Heart right ventricle (tissue), 16 donors: ENCODE measurements around the gene KLHL10. TPM values are rescaled to one million over a fixed set of nuclear protein-coding genes. Genes with fewer than 3 reads are reported as not detected.

Experiments
- ATAC-seq, 8 donors: fragments of 200-7000 bp; cut with Tn5 transposase; one replicate each; pipeline ENCODE4 v1.9.1; 2020; ENCODE audit warnings: mild to moderate bottlenecking in 8 of 8, moderate library complexity in 8 of 8, moderate number of reproducible peaks in 1 of 8
- DNase-seq, 2 donors: peaks; one replicate each; pipeline ENCODE4 v3.0.0-alpha.2; 2020
- H3K27ac ChIP-seq, 10 donors: fragments of 200-600 bp; sonication (generic) in 2 of 10; one replicate each; pipeline versions ENCODE4 v1.5.0 to v1.8.0; 2020 to 2022; ENCODE audit warnings: mild to moderate bottlenecking in 3 of 10
- H3K27me3 ChIP-seq, 7 donors: fragments of 200-600 bp; one replicate each; pipeline ENCODE4 v1.8.0; 2021 to 2022; ENCODE audit warnings: mild to moderate bottlenecking in 2 of 7
- H3K36me3 ChIP-seq, 9 donors: fragments of 200-600 bp; sonication (generic) in 1 of 9; one replicate each; pipeline versions ENCODE4 v1.5.0 to v1.8.0; 2020 to 2022; ENCODE audit warnings: mild to moderate bottlenecking in 2 of 9
- H3K4me1 ChIP-seq, 9 donors: fragments of 200-600 bp; sonication (generic) in 1 of 9; one replicate each; pipeline versions ENCODE4 v1.5.0 to v1.8.0; 2020 to 2022; ENCODE audit warnings: mild to moderate bottlenecking in 4 of 9
- H3K4me3 ChIP-seq, 10 donors: fragments of 200-600 bp; sonication (generic) in 2 of 10; one replicate each; pipeline versions ENCODE4 v1.5.0 to v1.8.0; 2020 to 2022; ENCODE audit warnings: mild to moderate bottlenecking in 7 of 10, moderate library complexity in 2 of 10
- H3K9me3 ChIP-seq, 11 donors: fragments of 200-600 bp in 10 of 11; sonication (generic) in 2 of 11; one replicate each; pipeline versions ENCODE4 v1.5.0 to v1.8.0; 2013 to 2022; ENCODE audit warnings: mild to moderate bottlenecking in 2 of 11, control low read depth in 1 of 11, moderate library complexity in 1 of 11
- WGBS, 2 donors: extraction: QIAGEN DNeasy Blood & Tissue Kit; methylation state at CpG; one replicate each; pipeline ENCODE4 v1.1.7; 2013; ENCODE audit warnings: inconsistent platforms in 1 of 2; 5-methylcytosine and 5-hydroxymethylcytosine counted together
- intact Hi-C, 10 donors: fragments of 100-400 bp; cut with DNase I; formaldehyde crosslinking; loops; one replicate each; pipeline versions ENCODE4 v1.11.1 to v1.14.2; 2022
- polyA plus RNA-seq, 2 donors: library from polyadenylated mRNA; stranded (reverse); fragments of 200-250 nt; gene quantifications; one replicate each; pipeline ENCODE4 v1.2.3, GENCODE V29; 2013
- total RNA-seq, 10 donors: library from RNA; stranded (reverse); fragmentation: NEBNext Ultra II Directional in 3 of 10; extraction: Animal tissue kit (Norgen Biotek cat#: 25700) in 3 of 10; gene quantifications; one replicate each; pipeline versions ENCODE4 v1.2.1 to v1.2.4, GENCODE V29; 2021 to 2023
- TF ChIP-seq, protein P1 (sequence below), 9 donors: fragments of 200-600 bp; sonication (generic) in 2 of 9; IDR thresholded peaks; one replicate each; pipeline versions ENCODE4 v1.5.0 to v1.8.0; 2021 to 2022; ENCODE audit warnings: antibody characterized with exemption in 9 of 9, mild to moderate bottlenecking in 5 of 9, moderate library complexity in 1 of 9
- donor health status: Arrhythmogenic right ventricular cardiomyopathy.
- donor health status: ischemic (EF 13 %, LVEDD 7.1; RV severe dilation, severe dysfunction).
- donor health status: healthy with polysubstance abuse.
- donor health status: DM: no; HTN: yes; CAD: no.
- donor health status: DM: no; HTN: no; CAD: no.
- donor health status: ischemic (EF 25% LVEDD 6.9; RV normal size, moderate dysfunction).
- donor health status: ischemic (EF 25% LVEDD 5.7; RV mildly dilated, moderate dysfunction).
- donor health status: healthy.
- donor health status: DM: yes; HTN: yes; CAD: no.
- donor health status: Ischemic cardiomyopathy.
- donor health status: ischemic (EF 35%, LVEDD 5.7; RV mildly dilated, moderate dysfunction).
- donor health status: nonischemic (EF 11% LVEDD 7.7; RV severe dilation, severe dysfunction).
- donor health status: DM: yes; HTN: yes; CAD: no.
- donor health status: PGD.
- donor health status: ischemic (EF 29% LVEDD 5.4; RV normal size, mild dysfunction).
- donor health status: nonischemic (EF 23%, LVEDD 6.1; RV moderate dilation, normal function).

The KLHL10 gene
- total and polyA plus RNA-seq, 12 donors, result 0.01 to 0.25 (median 0.16) TPM; not detected in 7

GRCh38 chr17:41800601-41801373, 36.8 kb upstream of the KLHL10 start:
- 56 to 66% methylated on average over 18 of the region's 18 CpGs for WGBS, 2 donors
- no peak for DNase-seq
- H3K4me1 ChIP-seq, result peaks cover 2 to 17% (median 11%) of the 10 kb centered on the region in 9 donors
- H3K9me3 ChIP-seq, result no peaks in the 10 kb centered on the region
- TF ChIP-seq, protein P1, sequence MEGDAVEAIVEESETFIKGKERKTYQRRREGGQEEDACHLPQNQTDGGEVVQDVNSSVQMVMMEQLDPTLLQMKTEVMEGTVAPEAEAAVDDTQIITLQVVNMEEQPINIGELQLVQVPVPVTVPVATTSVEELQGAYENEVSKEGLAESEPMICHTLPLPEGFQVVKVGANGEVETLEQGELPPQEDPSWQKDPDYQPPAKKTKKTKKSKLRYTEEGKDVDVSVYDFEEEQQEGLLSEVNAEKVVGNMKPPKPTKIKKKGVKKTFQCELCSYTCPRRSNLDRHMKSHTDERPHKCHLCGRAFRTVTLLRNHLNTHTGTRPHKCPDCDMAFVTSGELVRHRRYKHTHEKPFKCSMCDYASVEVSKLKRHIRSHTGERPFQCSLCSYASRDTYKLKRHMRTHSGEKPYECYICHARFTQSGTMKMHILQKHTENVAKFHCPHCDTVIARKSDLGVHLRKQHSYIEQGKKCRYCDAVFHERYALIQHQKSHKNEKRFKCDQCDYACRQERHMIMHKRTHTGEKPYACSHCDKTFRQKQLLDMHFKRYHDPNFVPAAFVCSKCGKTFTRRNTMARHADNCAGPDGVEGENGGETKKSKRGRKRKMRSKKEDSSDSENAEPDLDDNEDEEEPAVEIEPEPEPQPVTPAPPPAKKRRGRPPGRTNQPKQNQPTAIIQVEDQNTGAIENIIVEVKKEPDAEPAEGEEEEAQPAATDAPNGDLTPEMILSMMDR (IDR thresholded peaks at IDR 0.05), result no peak
- intact Hi-C loops, result loop anchor here (1.0 to 2.0 kb wide), 3 partner anchors 27 to 62 kb away; no protein-coding TSS in a partner anchor
- H3K4me3 ChIP-seq, result peak overlapping the region in 2 of 10 donors; percentile 26 to 31
- H3K36me3 ChIP-seq, result peaks cover 0 to 6% (median 0%) of the 10 kb centered on the region in 9 donors
- ATAC-seq, result peak in 7 of 8 donors; percentile 26 to 54 (median 34)
- peak overlapping the region in 2 of 10 donors; percentile 41 to 54 for H3K27ac ChIP-seq
- no peaks in the 10 kb centered on the region for H3K27me3 ChIP-seq

DNA sequence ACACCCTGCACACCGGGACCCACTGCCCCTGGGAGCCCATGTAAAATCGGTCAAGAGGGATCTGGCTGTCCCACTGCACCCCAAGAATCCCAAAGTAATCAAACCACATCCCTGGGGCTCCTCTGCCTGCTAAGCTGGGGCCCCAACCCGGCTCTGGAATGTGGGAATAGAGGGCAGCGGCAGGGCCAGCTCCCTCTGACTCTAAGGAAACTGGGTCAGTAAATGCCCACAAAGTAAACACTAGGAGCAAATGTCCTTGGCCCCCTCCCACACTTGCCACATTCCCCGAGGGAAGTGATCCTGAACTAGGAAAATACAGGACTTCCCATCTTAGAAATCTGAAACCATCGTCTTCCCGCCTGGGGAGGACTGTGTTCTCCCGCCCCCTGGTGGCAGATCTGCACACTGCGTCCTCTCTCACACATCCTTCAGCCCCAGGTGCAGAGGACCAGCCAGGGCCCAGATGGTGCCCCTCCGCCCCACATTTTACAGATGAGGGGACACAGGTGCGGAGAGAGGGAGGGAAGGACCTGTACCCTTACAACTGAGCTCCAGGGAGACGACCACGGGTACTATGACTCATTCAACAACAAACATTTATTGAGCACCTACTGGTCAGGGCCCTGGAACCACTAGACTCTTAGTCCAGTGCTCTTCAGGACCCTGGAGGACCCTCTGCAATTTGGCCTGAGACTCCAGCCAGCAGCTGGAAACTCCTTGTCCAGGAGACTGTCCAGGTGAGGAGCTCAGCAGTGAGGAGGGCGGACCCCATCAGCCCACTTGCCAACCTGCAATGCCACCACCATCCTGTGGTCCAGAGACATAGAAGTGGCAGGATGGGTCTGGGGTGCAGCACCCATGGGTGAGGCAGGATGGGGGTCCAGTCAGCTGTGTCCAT, 36.0 kb upstream of the KLHL10 start:
- TF ChIP-seq, protein P1 (IDR thresholded peaks at IDR 0.05), result peak; percentile 92 to 99 (median 97)
- no peaks in the 10 kb centered on the region for H3K9me3 ChIP-seq
- peaks cover 0 to 11% (median 0%) of the 10 kb centered on the region in 9 donors for H3K36me3 ChIP-seq
- intact Hi-C loops, result loop anchor here (1.0 to 2.0 kb wide), 3 partner anchors 28 to 63 kb away; no protein-coding TSS in a partner anchor
- ATAC-seq (peak; percentile 78 to 94 (median 89)), DNase-seq (peak; percentile 84 to 85)
- peaks cover 2 to 17% (median 11%) of the 10 kb centered on the region in 9 donors for H3K4me1 ChIP-seq
- H3K27me3 ChIP-seq, result no peaks in the 10 kb centered on the region
- peak overlapping the region in 3 of 10 donors; percentile 22 to 31 (median 26) for H3K4me3 ChIP-seq
- 12 to 14% methylated on average over 14 of the region's 14 CpGs for WGBS, 2 donors
- peak overlapping the region in 2 of 10 donors; percentile 41 to 54 for H3K27ac ChIP-seq

- WGBS, 2 donors, result 78 to 79% methylated on average over 24 of the region's 24 CpGs
- H3K4me1 ChIP-seq, result peaks cover 2 to 17% (median 11%) of the 10 kb centered on the region in 9 donors
- DNase-seq (no peak), ATAC-seq (peak in 1 of 8 donors; percentile 20)
- H3K36me3 ChIP-seq, result peaks cover 0 to 15% (median 0%) of the 10 kb centered on the region in 9 donors
- TF ChIP-seq, protein P1 (IDR thresholded peaks at IDR 0.05), result no peak
- H3K4me3 ChIP-seq, result no peak overlapping the region
- H3K27me3 ChIP-seq, result no peaks in the 10 kb centered on the region
- intact Hi-C loops, result no loop called here
- no peak overlapping the region for H3K27ac ChIP-seq
- no peaks in the 10 kb centered on the region for H3K9me3 ChIP-seq
Observed at GRCh38 chr17:41803049-41804020, 34.3 kb upstream of the KLHL10 start.
